Endothelial cell of umbilical vein (primary cell): ENCODE measurements around the gene SLC1A4. TPM values are rescaled to one million over a fixed set of nuclear protein-coding genes. Genes with fewer than 3 reads are reported as not detected.

Experiments used
- BruUV-seq: library from RNA; stranded (reverse); fragments of 400-500 nt; replicated peaks from 2 replicates; lab custom pipeline; 2021; lab: Mats Ljungman, UMichigan
- CTCF ChIA-PET: fragments of 300-600, 350-600 bp; sonication (Branson Sonifier 250); formaldehyde crosslinking; loops from one replicate; lab custom pipeline; 2021; ENCODE audit warnings: antibody characterized with exemption, inconsistent platforms; lab: Charles Lee
- POLR2A ChIA-PET: fragments of 300-600, 350-600 bp; sonication (Branson Sonifier 250); formaldehyde crosslinking; loops from one replicate; lab custom pipeline; 2021; ENCODE audit warnings: antibody characterized with exemption, inconsistent platforms; lab: Charles Lee
- DNase-seq: peaks from one replicate; pipeline ENCODE4 v3.0.0-alpha.2; 2011; ENCODE audit warnings: low read depth, low spot score
- FAIRE-seq: peaks from 2 replicates; lab custom pipeline; 2011; peaks lifted over from hg19 to GRCh38; lab: Jason Lieb, UNC
- H2AFZ ChIP-seq: 2 replicates; pipeline ENCODE4 v1.6.0; 2012; ENCODE audit warnings: low read depth, low read length, control low read depth, inconsistent platforms
- H3K27ac ChIP-seq: 2 replicates; pipeline ENCODE4 v1.5.1; 2011; ENCODE audit warnings: low read depth, mild to moderate bottlenecking, control low read depth, low read length, moderate library complexity; ENCODE audit not compliant: insufficient read depth
- H3K27me3 ChIP-seq, 2 experiments: 2 replicates each; pipeline versions ENCODE4 v1.6.0 to v1.6.1; 2011; ENCODE audit warnings: low read length in 2 of 2, mixed read lengths in 1 of 2; ENCODE audit not compliant: control insufficient read depth in 2 of 2, insufficient read depth in 2 of 2
- H3K36me3 ChIP-seq, 2 experiments: 2 replicates in 1 of 2; 3 replicates in 1 of 2; pipeline ENCODE4 v1.5.1; 2011; ENCODE audit warnings: low read length in 2 of 2, mild to moderate bottlenecking in 1 of 2, moderate library complexity in 1 of 2; ENCODE audit not compliant: control insufficient read depth in 2 of 2, insufficient read depth in 2 of 2; ENCODE audit errors: extremely low read depth in 1 of 2
- H3K4me1 ChIP-seq: 3 replicates; pipeline ENCODE4 v1.5.1; 2011; ENCODE audit warnings: mild to moderate bottlenecking, low read length; ENCODE audit not compliant: control insufficient read depth, insufficient read depth; ENCODE audit errors: extremely low read depth
- H3K4me2 ChIP-seq: 2 replicates; pipeline ENCODE4 v1.6.1; 2011; ENCODE audit warnings: low read length, control low read depth, mixed read lengths; ENCODE audit not compliant: insufficient read depth
- H3K4me3 ChIP-seq, 3 experiments: fragments of 200-600 bp in 1 of 3; sonication (generic), shearing (Covaris generic) in 1 of 3; replicated peaks in 1 of 3; 2 replicates each; pipeline ENCODE4 v1.5.1; 2011 to 2016; ENCODE audit warnings: control low read depth in 3 of 3, low read length in 3 of 3, mild to moderate bottlenecking in 2 of 3, inconsistent platforms in 1 of 3, low read depth in 1 of 3, moderate library complexity in 1 of 3; ENCODE audit not compliant: insufficient read depth in 1 of 3
- H3K79me2 ChIP-seq: 2 replicates; pipeline ENCODE4 v1.6.0; 2012; ENCODE audit warnings: low read length, inconsistent platforms; ENCODE audit not compliant: control insufficient read depth, insufficient read depth
- H3K9ac ChIP-seq: replicated peaks from 2 replicates; pipeline ENCODE3; 2011; ENCODE audit warnings: low read length, control low read depth; ENCODE audit not compliant: insufficient read depth; ENCODE audit errors: extremely low read depth
- H3K9me1 ChIP-seq: replicated peaks from 3 replicates; pipeline ENCODE4 v1.6.0; 2011; ENCODE audit warnings: mild to moderate bottlenecking, low read length; ENCODE audit not compliant: control insufficient read depth, insufficient read depth; ENCODE audit errors: extremely low read depth
- H3K9me3 ChIP-seq: replicated peaks from 2 replicates; pipeline ENCODE4 v1.5.1; 2012; ENCODE audit warnings: low read length, inconsistent platforms; ENCODE audit not compliant: control insufficient read depth, insufficient read depth
- H4K20me1 ChIP-seq: replicated peaks from 2 replicates; pipeline ENCODE3; 2011; ENCODE audit warnings: mild to moderate bottlenecking, low read length; ENCODE audit not compliant: control insufficient read depth, insufficient read depth; ENCODE audit errors: extremely low read depth
- FOS ChIP-seq: IDR thresholded peaks from 2 replicates; pipeline ENCODE4 v1.6.1; 2011; ENCODE audit warnings: mild to moderate bottlenecking, low read length, moderate library complexity, borderline replicate concordance; ENCODE audit not compliant: insufficient read depth
- GATA2 ChIP-seq: IDR thresholded peaks from 2 replicates; pipeline ENCODE4 v1.7.0; 2011; ENCODE audit warnings: low read depth, mild to moderate bottlenecking, moderate library complexity, mixed read lengths, low read length; ENCODE audit not compliant: insufficient read length, insufficient read depth
- MYC ChIP-seq: IDR thresholded peaks from one replicate; pipeline ENCODE4 v1.6.1; 2011; ENCODE audit warnings: mild to moderate bottlenecking, low read depth, low read length
- POLR2A ChIP-seq: IDR thresholded peaks from 2 replicates; pipeline ENCODE4 v1.6.1; 2012; ENCODE audit warnings: low read depth, mild to moderate bottlenecking, control low read depth, low read length
- dilution Hi-C: fragments of 300-500 bp; cut with MboI; formaldehyde crosslinking; loops from one replicate; pipeline ENCODE4 v1.15.0; 2019; ENCODE audit warnings: low sequenced_read_pairs; ENCODE audit not compliant: extremely low pct_ligation_motif_present
- intact Hi-C: fragments of 100-400 bp; cut with micrococcal nuclease; formaldehyde crosslinking; loops from one replicate; pipeline ENCODE4 v1.10.0; 2022
- polyA plus RNA-seq, 4 experiments: library from polyadenylated mRNA; depleted of rRNA in 3 of 4; stranded (reverse) in 3 of 4; unstranded in 1 of 4; fragments of >200 nt; gene quantifications; 2 replicates each; pipeline versions ENCODE4 v1.2.1 to v1.2.3, GENCODE V29; 2011 to 2012; ENCODE audit warnings: missing spikeins in 1 of 4
- total RNA-seq: library from RNA; stranded (reverse); gene quantifications from 2 replicates; pipeline ENCODE4 v1.2.3, GENCODE V29; 2021
- TF ChIP-seq, protein P1 (sequence below), 2 donors: IDR thresholded peaks; 1 replicate in 1 of 2; 2 replicates in 1 of 2; pipeline ENCODE4 v1.5.1; 2011; ENCODE audit warnings: low read length in 2 of 2, mild to moderate bottlenecking in 2 of 2, moderate library complexity in 2 of 2, control low read depth in 1 of 2, inconsistent platforms in 1 of 2, low read depth in 1 of 2; ENCODE audit not compliant: insufficient read depth in 1 of 2; ENCODE audit errors: extremely low read depth in 1 of 2
- TF ChIP-seq, protein P2 (sequence below): IDR thresholded peaks from 2 replicates; pipeline ENCODE4 v1.6.1; 2011; ENCODE audit not compliant: insufficient read depth, insufficient read length

Gene SLC1A4
- total and polyA plus RNA-seq, 2 donors (not counting 3 experiments of a cell fraction or from before 2014, with no cell fraction given), result 9.9 to 13.9 TPM

DNA sequence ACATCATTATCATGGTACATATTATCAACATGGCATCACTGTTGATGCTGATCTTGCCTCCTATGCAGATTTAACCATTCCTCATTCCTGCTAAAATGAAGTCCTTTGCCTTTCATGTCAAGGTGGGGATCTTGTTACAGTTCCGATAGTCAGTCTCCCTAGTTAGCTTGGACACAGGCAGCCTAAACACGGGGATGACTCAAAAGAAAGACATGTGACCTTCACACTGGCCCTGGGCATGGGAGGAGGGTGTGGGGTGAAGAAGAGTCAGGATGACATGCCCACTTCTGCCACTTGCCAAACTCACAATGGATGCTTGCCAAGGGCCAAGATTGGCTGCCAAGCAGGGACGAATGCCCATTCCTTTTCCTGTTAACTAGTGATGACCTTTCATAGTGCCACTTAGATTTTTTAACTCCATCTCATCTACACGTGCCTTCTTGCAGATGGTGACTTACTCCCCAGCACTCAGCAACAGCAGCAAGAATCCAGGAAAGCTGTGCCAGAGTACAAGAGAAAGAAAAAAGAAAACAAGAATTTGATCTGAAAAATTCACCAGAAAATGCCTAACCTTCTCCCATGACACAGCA lies 13.9 kb upstream of the SLC1A4 start:
- peaks cover 7% of the 10 kb centered on the region for H3K4me1 ChIP-seq
- TF ChIP-seq, protein P1, sequence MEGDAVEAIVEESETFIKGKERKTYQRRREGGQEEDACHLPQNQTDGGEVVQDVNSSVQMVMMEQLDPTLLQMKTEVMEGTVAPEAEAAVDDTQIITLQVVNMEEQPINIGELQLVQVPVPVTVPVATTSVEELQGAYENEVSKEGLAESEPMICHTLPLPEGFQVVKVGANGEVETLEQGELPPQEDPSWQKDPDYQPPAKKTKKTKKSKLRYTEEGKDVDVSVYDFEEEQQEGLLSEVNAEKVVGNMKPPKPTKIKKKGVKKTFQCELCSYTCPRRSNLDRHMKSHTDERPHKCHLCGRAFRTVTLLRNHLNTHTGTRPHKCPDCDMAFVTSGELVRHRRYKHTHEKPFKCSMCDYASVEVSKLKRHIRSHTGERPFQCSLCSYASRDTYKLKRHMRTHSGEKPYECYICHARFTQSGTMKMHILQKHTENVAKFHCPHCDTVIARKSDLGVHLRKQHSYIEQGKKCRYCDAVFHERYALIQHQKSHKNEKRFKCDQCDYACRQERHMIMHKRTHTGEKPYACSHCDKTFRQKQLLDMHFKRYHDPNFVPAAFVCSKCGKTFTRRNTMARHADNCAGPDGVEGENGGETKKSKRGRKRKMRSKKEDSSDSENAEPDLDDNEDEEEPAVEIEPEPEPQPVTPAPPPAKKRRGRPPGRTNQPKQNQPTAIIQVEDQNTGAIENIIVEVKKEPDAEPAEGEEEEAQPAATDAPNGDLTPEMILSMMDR (IDR thresholded peaks at IDR 0.05; ENCODE audit: extremely low read depth in 1 of 2, insufficient read depth in 1 of 2, low read depth in 1 of 2, low read length in 2 of 2), result no peak
- TF ChIP-seq FOS, result peak; percentile 26
- TF ChIP-seq, protein P2, sequence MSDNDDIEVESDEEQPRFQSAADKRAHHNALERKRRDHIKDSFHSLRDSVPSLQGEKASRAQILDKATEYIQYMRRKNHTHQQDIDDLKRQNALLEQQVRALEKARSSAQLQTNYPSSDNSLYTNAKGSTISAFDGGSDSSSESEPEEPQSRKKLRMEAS, result no peak
- no peak for TF ChIP-seq MYC
- TF ChIP-seq GATA2, result no peak
- TF ChIP-seq POLR2A, result no peak
- no peaks in the 10 kb centered on the region for H3K36me3 ChIP-seq
- H3K9me1 ChIP-seq, result no peaks in the 10 kb centered on the region
- DNase-seq (peak; percentile 27), FAIRE-seq (no peak)
- H3K9me3 ChIP-seq, result no peaks in the 10 kb centered on the region
- H2AFZ ChIP-seq, result no peak overlapping the region
- H3K27ac ChIP-seq, result no peak overlapping the region
- no peak overlapping the region for H3K4me2 ChIP-seq
- H3K27me3 ChIP-seq, result peaks cover 0 to 2% of the 10 kb centered on the region in 2 experiments
- ChIA-PET CTCF (no interaction called here), POLR2A (no interaction called here)
- no TSS peak for BruUV-seq
- intact Hi-C loops, result no loop called here
- H3K9ac ChIP-seq, result no peak overlapping the region
- dilution Hi-C loops, result no loop called here
- H3K4me3 ChIP-seq, result no peak overlapping the region
- H3K79me2 ChIP-seq, result no peaks in the 10 kb centered on the region
- H4K20me1 ChIP-seq, result no peaks in the 10 kb centered on the region
